Keratinocyte (primary cell): ENCODE measurements around the gene ISM2.

Experiments used
- EZH2 ChIP-seq: IDR thresholded peaks from one replicate; pipeline ENCODE4 v1.6.1; 2012; ENCODE audit warnings: inconsistent platforms, mild to moderate bottlenecking, low read length, moderate library complexity
- TF ChIP-seq, protein P1 (sequence below), 3 experiments: IDR thresholded peaks in 1 of 3; conservative IDR thresholded peaks in 1 of 3; optimal IDR thresholded peaks in 1 of 3; 2 replicates in 2 of 3; 3 replicates in 1 of 3; pipeline versions ENCODE3 to v1.5.1; 2011; ENCODE audit warnings: low read length in 3 of 3, mild to moderate bottlenecking in 3 of 3, moderate library complexity in 2 of 3, control low read depth in 1 of 3, inconsistent platforms in 1 of 3; ENCODE audit not compliant: insufficient read depth in 2 of 3; ENCODE audit errors: extremely low read depth in 1 of 3

DNA sequence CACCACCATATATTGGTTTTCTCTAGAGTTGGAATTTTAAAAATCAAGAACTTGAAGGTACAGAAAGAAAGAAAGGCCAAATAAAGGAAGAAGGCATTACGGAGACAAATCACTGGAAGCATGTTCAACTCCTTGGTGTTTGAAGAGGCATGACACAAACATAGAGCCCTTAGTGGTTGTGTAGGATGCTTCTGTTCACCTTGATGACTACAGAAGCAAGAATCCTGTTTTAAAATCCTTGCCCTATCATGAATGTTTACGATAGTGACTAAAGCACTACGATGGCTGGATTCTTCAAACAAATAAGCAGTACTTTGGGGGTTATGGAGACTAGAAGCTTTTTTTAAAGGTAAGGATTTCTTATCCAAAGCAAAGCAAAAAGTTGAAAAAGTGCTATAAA is 10.3 kb upstream of the ISM2 start:
- TF ChIP-seq EZH2, result no peak
- TF ChIP-seq, protein P1, sequence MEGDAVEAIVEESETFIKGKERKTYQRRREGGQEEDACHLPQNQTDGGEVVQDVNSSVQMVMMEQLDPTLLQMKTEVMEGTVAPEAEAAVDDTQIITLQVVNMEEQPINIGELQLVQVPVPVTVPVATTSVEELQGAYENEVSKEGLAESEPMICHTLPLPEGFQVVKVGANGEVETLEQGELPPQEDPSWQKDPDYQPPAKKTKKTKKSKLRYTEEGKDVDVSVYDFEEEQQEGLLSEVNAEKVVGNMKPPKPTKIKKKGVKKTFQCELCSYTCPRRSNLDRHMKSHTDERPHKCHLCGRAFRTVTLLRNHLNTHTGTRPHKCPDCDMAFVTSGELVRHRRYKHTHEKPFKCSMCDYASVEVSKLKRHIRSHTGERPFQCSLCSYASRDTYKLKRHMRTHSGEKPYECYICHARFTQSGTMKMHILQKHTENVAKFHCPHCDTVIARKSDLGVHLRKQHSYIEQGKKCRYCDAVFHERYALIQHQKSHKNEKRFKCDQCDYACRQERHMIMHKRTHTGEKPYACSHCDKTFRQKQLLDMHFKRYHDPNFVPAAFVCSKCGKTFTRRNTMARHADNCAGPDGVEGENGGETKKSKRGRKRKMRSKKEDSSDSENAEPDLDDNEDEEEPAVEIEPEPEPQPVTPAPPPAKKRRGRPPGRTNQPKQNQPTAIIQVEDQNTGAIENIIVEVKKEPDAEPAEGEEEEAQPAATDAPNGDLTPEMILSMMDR (optimal IDR thresholded peaks at IDR 0.05 in 1 of 3, IDR thresholded peaks at IDR 0.05 in 1 of 3, conservative IDR thresholded peaks at IDR 0.05 in 1 of 3; ENCODE audit: extremely low read depth in 1 of 3, insufficient read depth in 2 of 3, low read length in 3 of 3), result no peak
